GM23248 (cell line): ENCODE measurements around the gene TGFB3. TPM values are rescaled to one million over a fixed set of nuclear protein-coding genes. Genes with fewer than 3 reads are reported as not detected.

ENCODE experiments used
- DNase-seq: peaks from one replicate; pipeline ENCODE4 v3.0.0-alpha.2; 2015
- H2AFZ ChIP-seq: fragments of 200-600 bp; sonication (generic); 2 replicates; pipeline ENCODE4 v1.6.1; 2016; ENCODE audit warnings: antibody characterized with exemption
- H3F3A ChIP-seq: fragments of 200-600 bp; sonication (generic); 2 replicates; pipeline ENCODE4 v1.6.1; 2016; ENCODE audit warnings: mild to moderate bottlenecking, antibody characterized with exemption, mixed run types; ENCODE audit not compliant: insufficient read depth
- H3K27ac ChIP-seq: fragments of 200-600 bp; sonication (generic); 2 replicates; pipeline ENCODE4 v1.5.1; 2016; ENCODE audit warnings: mild to moderate bottlenecking
- H3K27me3 ChIP-seq: fragments of 200-600 bp; sonication (generic); replicated peaks from 2 replicates; pipeline ENCODE4 v1.6.1; 2016; ENCODE audit warnings: mild to moderate bottlenecking; ENCODE audit not compliant: insufficient read depth
- H3K36me3 ChIP-seq: fragments of 200-600 bp; sonication (generic); 2 replicates; pipeline ENCODE4 v1.6.1; 2016; ENCODE audit warnings: low read depth, mild to moderate bottlenecking
- H3K4me1 ChIP-seq: fragments of 200-600 bp; sonication (generic); 2 replicates; pipeline ENCODE4 v1.6.1; 2016; ENCODE audit warnings: mild to moderate bottlenecking; ENCODE audit not compliant: insufficient read depth
- H3K4me2 ChIP-seq: fragments of 200-600 bp; sonication (generic); one replicate; pipeline ENCODE4 v1.6.1; 2016; ENCODE audit warnings: mild to moderate bottlenecking; ENCODE audit not compliant: unreplicated experiment
- H3K4me3 ChIP-seq: fragments of 200-600 bp; sonication (generic); 2 replicates; pipeline ENCODE4 v1.5.1; 2016; ENCODE audit warnings: mild to moderate bottlenecking
- H3K79me2 ChIP-seq: fragments of 200-600 bp; sonication (generic); 2 replicates; pipeline ENCODE4 v1.6.1; 2016; ENCODE audit warnings: mild to moderate bottlenecking; ENCODE audit not compliant: insufficient read depth
- H3K9ac ChIP-seq: fragments of 200-600 bp; sonication (generic); 2 replicates; pipeline ENCODE4 v1.6.1; 2016; ENCODE audit warnings: mild to moderate bottlenecking
- H3K9me2 ChIP-seq: fragments of 200-600 bp; sonication (generic); 2 replicates; pipeline ENCODE4 v1.6.1; 2016; ENCODE audit warnings: mixed run types, mild to moderate bottlenecking, moderate library complexity; ENCODE audit not compliant: insufficient read depth
- H3K9me3 ChIP-seq: fragments of 200-600 bp; sonication (generic); one replicate; pipeline ENCODE4 v1.6.1; 2017; ENCODE audit warnings: low read depth
- H4K20me1 ChIP-seq: fragments of 200-600 bp; sonication (generic); 2 replicates; pipeline ENCODE4 v1.6.0; 2016; ENCODE audit not compliant: insufficient read depth
- EZH2 ChIP-seq: fragments of 200-600 bp; sonication (generic); IDR thresholded peaks from 2 replicates; pipeline ENCODE4 v1.6.1; 2018; ENCODE audit warnings: antibody characterized with exemption, mild to moderate bottlenecking; ENCODE audit not compliant: insufficient read depth, poor library complexity, severe bottlenecking
- EZH2phosphoT487 ChIP-seq: fragments of 200-600 bp; sonication (generic); IDR thresholded peaks from 2 replicates; pipeline ENCODE4 v1.6.1; 2018; ENCODE audit warnings: antibody characterized with exemption, moderate library complexity, mild to moderate bottlenecking, low read depth; ENCODE audit not compliant: insufficient read depth
- WGBS, 2 experiments: methylation state at CpG; one replicate each; pipeline ENCODE4 v1.1.6; 2015 to 2017; ENCODE audit warnings: low lambda C conversion rate in 2 of 2, low coverage in 1 of 2; ENCODE audit errors: missing lambda C conversion rate in 2 of 2; 5-methylcytosine and 5-hydroxymethylcytosine counted together
- in situ Hi-C: fragments of 300-500 bp; cut with MboI; formaldehyde crosslinking; loops from 2 replicates; pipeline ENCODE4 v1.15.0; 2020
- polyA plus RNA-seq: library from polyadenylated mRNA; unstranded; fragments of >200 nt; fragmentation: Nextera tagmentation; extraction: Ambion mirVana; gene quantifications from 2 replicates; pipeline ENCODE4 v1.2.1, GENCODE V29; 2016
- total RNA-seq: library from RNA; depleted of rRNA; stranded (reverse); fragments of >200 nt; shearing (Covaris generic); gene quantifications from 2 replicates; pipeline ENCODE4 v1.2.3, GENCODE V29; 2014

The TGFB3 gene
- total and polyA plus RNA-seq, 2 experiments from 2014 or later = 3.2 to 3.7 TPM

- H4K20me1 ChIP-seq = no peaks in the 10 kb centered on the region
- DNase-seq = no peak
- H3K4me2 ChIP-seq = no peak overlapping the region
- no peaks in the 10 kb centered on the region for H3K4me1 ChIP-seq
- no peaks in the 10 kb centered on the region for H3K9me3 ChIP-seq
- no peaks in the 10 kb centered on the region for H3K79me2 ChIP-seq
- H2AFZ ChIP-seq = no peak overlapping the region
- H3K27me3 ChIP-seq = no peaks in the 10 kb centered on the region
- no peak overlapping the region for H3K27ac ChIP-seq
- 40 to 41% methylated on average over 1 of the region's 1 CpG for WGBS, 2 experiments
- no peak overlapping the region for H3K4me3 ChIP-seq
- TF ChIP-seq EZH2phosphoT487 (no peak), EZH2 (no peak)
- in situ Hi-C loops = no loop called here
- no peak overlapping the region for H3K9ac ChIP-seq
- no peaks in the 10 kb centered on the region for H3K36me3 ChIP-seq
- H3F3A ChIP-seq = no peaks in the 10 kb centered on the region
- H3K9me2 ChIP-seq = no peaks in the 10 kb centered on the region
These were observed 63.9 kb downstream of the TGFB3 start for GRCh38 chr14:75917946-75918335.

- Histone ChIP-seq H3K27me3 (no peaks in the 10 kb centered on the region), H2AFZ (no peak overlapping the region), H3K27ac (no peak overlapping the region), H4K20me1 (no peaks in the 10 kb centered on the region), H3K4me2 (no peak overlapping the region), H3F3A (no peaks in the 10 kb centered on the region), H3K36me3 (no peaks in the 10 kb centered on the region), H3K79me2 (no peaks in the 10 kb centered on the region), H3K9me3 (no peaks in the 10 kb centered on the region), H3K9me2 (no peaks in the 10 kb centered on the region), H3K4me1 (no peaks in the 10 kb centered on the region), H3K9ac (no peak overlapping the region), H3K4me3 (no peak overlapping the region)
- TF ChIP-seq EZH2phosphoT487 = no peak
- TF ChIP-seq EZH2 = no peak
- in situ Hi-C loops = no loop called here
- 76 to 84% methylated on average over 10 of the region's 10 CpGs for WGBS, 2 experiments
- DNase-seq = no peak
These were observed 64.4 kb downstream of the TGFB3 start for GRCh38 chr14:75917322-75917945.

- H2AFZ ChIP-seq = no peak overlapping the region
- no peak for DNase-seq
- WGBS, 2 experiments = 97 to 100% methylated on average over 2 of the region's 2 CpGs
- H3K27me3 ChIP-seq = no peaks in the 10 kb centered on the region
- H3K4me3 ChIP-seq = no peak overlapping the region
- H3K4me2 ChIP-seq = no peak overlapping the region
- in situ Hi-C loops = no loop called here
- no peaks in the 10 kb centered on the region for H3F3A ChIP-seq
- H3K36me3 ChIP-seq = no peaks in the 10 kb centered on the region
- H3K79me2 ChIP-seq = no peaks in the 10 kb centered on the region
- no peaks in the 10 kb centered on the region for H3K9me2 ChIP-seq
- H4K20me1 ChIP-seq = no peaks in the 10 kb centered on the region
- H3K27ac ChIP-seq = no peak overlapping the region
- no peak for TF ChIP-seq EZH2phosphoT487
- no peak for TF ChIP-seq EZH2
- H3K9me3 ChIP-seq = no peaks in the 10 kb centered on the region
- H3K4me1 ChIP-seq = no peaks in the 10 kb centered on the region
- H3K9ac ChIP-seq = no peak overlapping the region
These were observed 66.8 kb downstream of the TGFB3 start for GRCh38 chr14:75915045-75915444.

GRCh38 chr14:75913183-75913582 is 68.6 kb downstream of the TGFB3 start:
- Histone ChIP-seq H3K9ac (no peak overlapping the region), H3K79me2 (no peaks in the 10 kb centered on the region), H3K27ac (no peak overlapping the region), H3K4me3 (no peak overlapping the region), H3K9me2 (no peaks in the 10 kb centered on the region), H3K27me3 (no peaks in the 10 kb centered on the region), H3K4me1 (no peaks in the 10 kb centered on the region), H3K9me3 (no peaks in the 10 kb centered on the region), H3K36me3 (no peaks in the 10 kb centered on the region), H3K4me2 (no peak overlapping the region), H4K20me1 (no peaks in the 10 kb centered on the region), H3F3A (no peaks in the 10 kb centered on the region), H2AFZ (no peak overlapping the region)
- DNase-seq = no peak
- in situ Hi-C loops = no loop called here
- 98 to 100% methylated on average over 2 of the region's 2 CpGs for WGBS, 2 experiments
- TF ChIP-seq EZH2 (no peak), EZH2phosphoT487 (no peak)

GRCh38 chr14:75911883-75912282 is 69.9 kb downstream of the TGFB3 start:
- H3K79me2 ChIP-seq = no peaks in the 10 kb centered on the region
- H3K27me3 ChIP-seq = no peaks in the 10 kb centered on the region
- H3K9ac ChIP-seq = no peak overlapping the region
- no peak overlapping the region for H2AFZ ChIP-seq
- 59 to 60% methylated on average over 7 of the region's 7 CpGs for WGBS, 2 experiments
- H4K20me1 ChIP-seq = no peaks in the 10 kb centered on the region
- no peaks in the 10 kb centered on the region for H3K9me2 ChIP-seq
- H3F3A ChIP-seq = no peaks in the 10 kb centered on the region
- no peak overlapping the region for H3K4me2 ChIP-seq
- no peak for DNase-seq
- in situ Hi-C loops = no loop called here
- H3K36me3 ChIP-seq = no peaks in the 10 kb centered on the region
- no peak overlapping the region for H3K27ac ChIP-seq
- H3K4me3 ChIP-seq = no peak overlapping the region
- H3K9me3 ChIP-seq = no peaks in the 10 kb centered on the region
- no peak for TF ChIP-seq EZH2phosphoT487
- TF ChIP-seq EZH2 = no peak
- no peaks in the 10 kb centered on the region for H3K4me1 ChIP-seq
